Middle frontal gyrus (tissue), 1 donor: ENCODE data around the gene SMIM27.
"Not testable (repeated sequence)": the region's sequence is repeated elsewhere in the genome, so short reads cannot be mapped to it uniquely, and the experiment has no call there.

ENCODE experiments used
- DNase-seq: peaks from one replicate; pipeline ENCODE4 v3.0.0-alpha.2; 2015; ENCODE audit warnings: low spot score; ENCODE audit errors: extremely low spot score

Gene SMIM27, protein sequence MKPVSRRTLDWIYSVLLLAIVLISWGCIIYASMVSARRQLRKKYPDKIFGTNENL

DNA sequence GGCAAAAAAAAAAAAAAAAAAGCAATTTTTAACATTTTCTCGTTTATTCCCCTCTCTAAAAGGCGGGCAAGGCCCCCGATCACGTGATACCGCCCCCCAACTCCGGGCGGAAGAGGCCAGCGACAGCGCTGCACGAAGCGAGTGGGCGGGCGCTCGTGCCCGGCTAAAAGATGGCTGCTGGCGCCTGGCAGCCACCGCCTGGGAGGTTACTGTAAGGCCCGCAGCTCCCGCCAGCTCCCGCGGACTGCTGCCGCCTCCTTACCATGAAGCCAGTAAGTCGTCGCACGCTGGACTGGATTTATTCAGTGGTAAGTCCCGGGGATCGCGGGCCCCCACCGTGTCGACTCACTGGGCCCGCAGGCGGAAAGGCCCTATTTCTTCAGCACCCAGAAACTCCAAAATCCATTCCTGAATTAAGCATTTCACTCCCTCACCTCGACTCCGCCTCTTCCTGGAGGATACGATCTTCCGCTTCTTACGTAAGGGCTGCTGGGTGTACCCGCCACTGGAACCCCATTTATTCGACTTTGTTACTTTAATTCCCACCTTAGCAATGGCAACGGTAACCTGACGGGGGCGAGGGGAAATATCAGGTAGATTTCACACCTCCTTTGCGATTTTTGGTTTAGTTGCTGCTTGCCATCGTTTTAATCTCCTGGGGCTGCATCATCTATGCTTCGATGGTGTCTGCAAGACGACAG, at the start of gene SMIM27, which contains the start of gene TOPORS:
SMIM27 (plus strand) TSS at position 156 of the 701 bp plus-strand sequence; CDS start at position 264, 108 bp downstream.
TOPORS (minus strand) TSS at position 415 of the 701 bp plus-strand sequence; CDS start at position 265, 150 bp downstream.
- peak; percentile 86 for DNase-seq

DNA sequence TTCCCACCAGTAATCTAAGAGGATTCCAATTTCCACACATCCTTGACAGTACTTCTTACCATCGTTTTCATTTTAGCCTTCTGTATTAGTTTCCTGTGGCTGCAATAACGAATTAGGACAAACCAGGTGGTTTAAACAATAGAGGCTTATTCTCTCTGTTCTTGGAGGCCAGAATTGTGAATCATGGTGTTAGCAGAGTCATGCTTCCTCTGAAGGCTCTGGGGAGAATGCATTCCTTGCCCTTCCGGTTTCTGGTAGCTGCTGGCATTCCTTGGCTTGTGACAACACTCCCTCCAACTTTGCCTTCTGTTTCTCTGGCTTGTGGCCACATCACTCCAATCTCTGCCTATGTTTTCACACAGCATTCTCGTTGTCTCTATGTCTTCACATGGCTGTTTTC, 49.7 kb upstream of the SMIM27 start:
- DNase-seq = no peak

DNA sequence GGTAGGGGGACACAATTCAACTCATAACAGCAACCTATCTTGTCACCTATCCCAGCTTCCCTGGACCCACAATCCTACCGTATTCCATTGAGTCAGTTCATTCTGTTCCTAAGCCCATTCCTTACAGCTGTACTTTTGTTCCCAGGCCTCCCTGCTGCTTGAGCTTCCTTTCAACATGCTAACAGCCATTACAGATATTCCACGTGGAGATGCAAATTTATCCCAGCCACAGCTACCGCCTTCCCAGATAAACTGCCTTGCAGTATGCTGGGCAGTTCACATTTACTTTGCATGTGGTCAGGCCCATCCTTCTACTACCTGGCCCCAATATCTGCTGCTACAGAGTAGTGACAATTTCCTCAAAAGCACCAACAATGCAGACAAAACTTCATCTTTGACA, 49.1 kb upstream of the SMIM27 start:
- no peak for DNase-seq

DNA sequence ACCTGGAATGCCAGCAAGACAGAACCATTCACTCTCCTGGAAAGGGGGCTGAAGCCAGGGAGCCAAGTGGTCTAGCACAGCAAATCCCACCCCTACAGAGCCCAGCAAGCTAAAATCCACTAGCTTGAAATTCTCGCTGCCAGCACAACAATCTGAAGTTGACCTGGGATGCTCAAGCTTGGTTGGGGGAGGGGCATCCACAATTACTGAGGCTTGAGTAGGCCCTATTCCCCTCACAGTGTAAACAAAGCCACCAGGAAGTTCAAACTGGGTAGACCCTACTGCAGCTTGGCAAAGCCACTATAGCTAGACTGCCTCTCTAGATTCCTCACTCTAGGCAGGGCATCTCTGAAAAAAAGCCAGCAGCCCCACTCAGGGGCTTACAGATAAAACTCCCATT, 43.4 kb upstream of the SMIM27 start:
- no peak for DNase-seq

DNA sequence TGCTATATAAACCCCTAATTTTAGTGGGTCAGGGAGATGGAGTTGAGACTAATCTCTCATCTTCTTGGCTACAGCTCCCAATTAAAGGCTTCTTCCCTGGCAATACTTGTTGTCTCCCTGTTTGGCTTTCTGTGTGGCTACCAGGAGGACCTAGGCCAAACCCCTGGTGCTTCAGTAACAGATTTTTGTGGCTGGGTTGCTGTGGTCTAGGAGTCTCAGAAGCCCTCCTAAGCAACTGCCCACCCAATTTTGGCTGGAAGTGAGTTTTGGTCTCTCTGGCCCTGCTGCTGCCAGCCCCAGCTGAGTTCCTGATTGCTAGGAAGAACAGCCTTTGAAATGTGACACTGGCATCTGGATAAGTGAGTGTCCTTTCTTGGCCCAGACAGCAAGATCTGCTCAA, 35.9 kb upstream of the SMIM27 start:
- DNase-seq = no peak

DNA sequence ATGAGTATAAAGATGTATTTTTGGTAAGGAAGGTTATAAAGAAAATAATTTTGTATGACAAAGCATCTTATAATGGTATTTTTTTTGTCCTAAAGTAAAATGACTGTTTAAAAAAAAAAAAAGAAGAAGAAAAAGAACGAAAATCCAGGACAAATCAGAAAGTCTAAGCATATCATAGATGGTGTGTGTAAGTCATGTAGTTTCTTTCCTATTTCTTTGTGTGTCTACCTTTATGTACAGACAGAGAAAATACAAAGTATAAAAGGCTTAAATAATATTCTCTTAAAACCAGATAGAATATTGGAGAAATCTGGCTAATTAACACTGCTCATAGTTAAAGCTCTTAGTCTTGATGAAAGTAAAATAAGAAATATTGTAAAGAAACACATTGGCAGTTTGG, 33.9 kb upstream of the SMIM27 start:
- DNase-seq = no peak

DNA sequence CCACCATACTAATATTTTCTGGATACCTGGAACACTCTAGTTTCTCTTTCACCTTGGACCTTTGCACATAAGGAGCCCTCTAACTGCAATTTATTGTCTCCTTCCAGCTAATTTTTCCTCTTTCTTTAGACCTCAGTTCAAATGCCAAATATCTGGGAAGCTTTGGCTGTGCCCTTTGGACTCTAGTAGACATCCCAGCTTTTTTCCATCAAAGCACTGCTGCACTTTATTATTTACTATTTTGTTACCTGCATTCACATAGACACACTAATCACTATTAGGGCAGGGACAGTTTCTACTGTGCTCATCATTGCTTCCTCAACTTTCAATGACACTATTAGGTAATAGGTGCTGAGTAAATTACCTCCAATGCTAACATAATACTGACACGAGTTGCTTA, 28.2 kb upstream of the SMIM27 start:
- DNase-seq = no peak

DNA sequence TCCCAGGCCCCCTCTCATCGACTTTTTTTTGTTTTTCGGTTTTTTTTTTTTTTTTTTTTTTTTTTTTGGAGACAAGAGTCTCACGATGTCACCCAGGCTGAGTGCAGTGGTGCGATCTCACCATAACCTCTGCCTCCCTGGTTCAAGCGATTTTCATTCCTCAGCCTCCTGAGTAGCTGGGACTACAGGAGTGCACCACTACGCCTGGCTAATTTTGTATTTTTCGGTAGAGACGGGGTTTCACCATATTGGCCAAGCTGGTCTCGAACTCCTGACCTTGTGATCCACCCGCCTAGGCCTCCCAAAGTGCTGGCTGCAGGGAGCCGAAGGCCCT, 27.6 kb upstream of the SMIM27 start:
- not testable (repeated sequence) for DNase-seq

DNA sequence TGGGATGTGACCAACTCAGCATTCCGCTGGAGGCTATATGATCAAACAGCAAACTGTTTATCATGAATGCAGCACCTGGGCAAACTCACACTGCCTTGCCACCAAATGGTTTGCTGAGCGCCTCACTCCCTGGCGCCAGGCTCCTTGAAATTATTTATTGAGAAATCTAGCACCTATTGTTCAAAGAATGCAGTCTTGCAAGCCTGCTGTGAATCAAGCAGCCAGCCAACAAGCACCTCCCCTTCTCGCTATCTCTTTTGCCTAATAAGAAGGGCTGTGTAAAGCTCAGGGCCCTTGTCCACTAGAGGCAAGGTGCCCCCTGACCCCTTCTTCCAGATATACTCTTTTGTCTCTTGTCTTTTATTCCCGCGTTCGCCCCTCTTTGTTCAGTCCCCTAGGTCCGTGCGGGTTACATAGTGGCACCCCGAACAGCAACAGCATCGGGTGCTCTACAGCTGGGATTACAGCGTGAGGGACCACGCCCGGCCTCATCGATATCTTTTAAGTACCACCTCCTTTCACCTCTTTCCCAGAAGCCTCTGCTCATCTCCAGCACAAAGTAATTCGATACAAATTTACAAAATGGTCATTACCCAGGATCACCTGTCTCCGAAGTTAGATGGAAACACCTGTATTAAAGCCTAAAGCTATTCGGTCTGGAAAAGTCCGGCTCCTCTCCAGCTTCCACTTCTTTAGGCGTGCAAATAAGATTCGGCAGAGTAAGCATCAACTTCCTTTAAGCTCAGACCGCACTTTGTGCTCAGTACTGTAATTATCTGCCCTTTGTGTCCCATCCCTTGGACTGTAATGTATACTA, 27.0 kb upstream of the SMIM27 start:
- DNase-seq = no peak

DNA sequence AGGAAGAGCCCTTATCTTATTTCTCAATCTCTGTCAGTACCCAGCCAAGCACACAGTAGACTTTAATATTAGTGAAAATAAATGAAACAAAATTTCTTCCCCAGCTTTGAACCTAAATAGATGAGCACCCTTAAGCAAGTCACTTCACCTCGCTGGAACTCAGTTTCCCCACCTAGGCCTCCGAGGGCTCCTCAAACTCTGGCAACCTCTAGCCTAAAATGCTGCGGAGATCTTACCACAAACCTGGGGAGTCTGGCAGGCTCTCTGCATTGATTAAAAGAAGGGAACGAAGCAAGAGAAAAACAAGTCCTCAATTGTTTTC, 26.5 kb upstream of the SMIM27 start:
- DNase-seq = no peak

DNA sequence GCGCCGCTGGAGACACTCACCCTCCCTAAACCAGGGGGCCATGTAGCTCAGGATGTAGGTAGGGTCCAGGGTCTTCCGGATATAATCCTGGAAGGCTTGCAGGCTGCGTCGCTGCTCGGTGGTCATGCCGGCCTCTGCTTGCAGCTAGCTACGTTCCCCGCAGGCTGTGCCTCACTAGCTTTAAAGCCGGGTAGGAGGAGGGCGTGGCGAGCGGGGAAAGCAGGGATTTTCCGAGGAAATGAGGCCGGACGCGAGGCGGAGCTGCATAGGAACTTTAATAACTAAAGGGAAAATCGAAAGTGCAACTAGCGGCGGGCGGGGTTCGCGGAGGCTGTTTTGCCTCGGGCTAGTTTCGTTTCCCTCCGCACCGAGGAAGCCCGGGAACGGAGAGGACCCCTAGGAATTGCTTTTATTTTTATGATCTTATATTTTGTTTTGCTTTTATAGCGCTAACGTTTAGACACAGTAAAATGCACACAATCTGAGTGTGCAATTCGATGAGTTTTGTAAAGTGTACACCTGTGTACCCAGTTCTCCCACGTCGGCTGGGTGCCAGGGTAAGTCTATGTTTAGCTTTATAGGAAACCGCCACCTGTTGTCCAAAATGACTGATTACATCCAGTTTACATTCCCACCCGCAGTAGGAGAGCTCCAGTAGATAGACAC, 26.0 kb upstream of the SMIM27 start, which contains the start of gene RIGI:
RIGI (minus strand) TSS at position 156 of the 666 bp plus-strand sequence; CDS start at position 126, 30 bp downstream.
- peak; percentile 83 for DNase-seq

DNA sequence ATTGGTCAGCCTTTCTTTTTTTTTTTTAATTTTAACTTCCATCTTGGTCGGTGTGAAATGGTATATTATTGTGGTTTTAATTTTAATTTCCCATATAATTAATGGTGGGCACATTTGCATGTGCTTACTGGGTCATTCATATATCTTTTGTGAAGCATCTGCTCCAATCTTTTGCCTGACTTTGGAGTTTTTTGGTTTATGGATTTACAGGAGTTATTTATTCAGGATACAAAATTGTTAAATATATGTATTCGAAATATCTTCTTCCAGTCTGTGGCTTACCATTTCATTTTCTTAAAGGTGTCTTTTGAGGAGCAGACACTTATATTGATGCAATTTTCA, 25.4 kb upstream of the SMIM27 start:
- no peak for DNase-seq

DNA sequence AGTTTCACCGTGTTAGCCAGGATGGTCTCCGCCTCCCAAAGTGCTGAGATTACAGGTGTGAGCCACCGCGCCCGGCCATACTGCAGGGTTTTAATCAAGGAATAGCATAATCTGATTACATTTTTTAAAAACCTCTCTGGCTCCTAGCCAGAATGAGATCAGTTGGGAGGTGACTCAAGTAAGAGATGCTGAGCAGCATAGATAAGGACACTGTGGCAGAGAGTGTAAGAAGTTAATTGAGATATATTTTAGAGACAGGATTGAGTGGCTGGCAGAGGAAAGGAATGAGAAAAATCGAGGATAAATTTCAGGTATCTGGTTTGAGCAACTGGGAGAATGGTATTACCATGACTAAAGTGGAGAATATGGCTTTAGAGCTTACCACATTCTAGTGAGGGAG, 18.8 kb upstream of the SMIM27 start:
- DNase-seq = no peak

DNA sequence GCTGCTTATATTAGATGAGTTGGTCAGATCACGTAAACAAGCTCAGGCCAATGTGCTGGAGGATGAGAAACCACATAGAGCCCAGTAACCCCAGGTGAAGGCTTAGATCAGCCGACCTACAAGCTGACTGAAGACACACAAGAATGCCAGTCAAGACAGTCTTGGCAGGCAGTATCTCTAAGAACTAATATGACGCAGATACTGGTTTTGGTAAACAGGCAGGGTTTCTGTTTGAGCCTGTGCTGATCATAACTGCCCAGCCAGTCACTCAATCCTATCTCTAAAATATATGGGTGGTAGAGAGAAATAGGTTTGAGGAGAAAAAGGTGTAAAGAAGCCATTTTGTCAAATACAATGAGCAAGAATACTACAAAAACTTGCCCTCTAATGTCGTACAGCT, 18.3 kb upstream of the SMIM27 start:
- DNase-seq = no peak

DNA sequence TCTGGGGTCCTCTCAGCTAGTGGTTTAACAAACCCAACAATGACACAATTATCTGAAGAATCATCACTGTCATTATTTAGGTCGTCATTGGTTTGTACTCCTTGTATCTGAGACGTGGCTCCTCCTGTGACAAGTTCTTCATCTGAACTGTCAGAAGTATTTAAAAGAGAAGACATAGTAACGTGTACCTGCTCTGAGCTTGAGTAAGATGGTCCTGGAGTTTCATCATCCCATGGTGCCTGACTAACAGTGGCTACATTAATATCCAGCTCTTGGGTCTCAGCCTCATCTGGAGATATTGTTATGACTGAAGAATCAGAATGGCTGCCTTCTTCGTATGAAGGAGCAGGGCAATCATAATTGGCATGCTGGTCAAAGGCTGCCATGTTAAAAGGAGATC, 9.1 kb upstream of the SMIM27 start:
- DNase-seq = no peak

DNA sequence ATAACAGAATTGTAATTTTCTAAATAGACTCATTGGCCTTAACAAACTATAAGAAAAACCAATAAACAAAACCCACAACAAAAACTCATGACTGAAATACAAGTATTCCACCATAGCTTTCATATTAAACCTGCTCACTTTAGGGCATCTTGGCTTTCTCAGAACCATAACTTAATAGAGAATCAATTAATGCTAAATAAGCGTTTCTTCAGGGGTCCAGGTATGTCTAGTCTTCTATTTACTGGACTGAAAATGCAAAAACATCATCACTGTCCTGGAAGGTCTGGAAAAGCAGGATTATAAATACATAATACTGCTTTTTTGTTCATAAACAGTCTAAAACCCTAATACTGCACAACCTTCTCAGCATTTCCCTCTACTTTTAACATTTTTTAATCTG, 6.2 kb upstream of the SMIM27 start:
- DNase-seq = no peak

DNA sequence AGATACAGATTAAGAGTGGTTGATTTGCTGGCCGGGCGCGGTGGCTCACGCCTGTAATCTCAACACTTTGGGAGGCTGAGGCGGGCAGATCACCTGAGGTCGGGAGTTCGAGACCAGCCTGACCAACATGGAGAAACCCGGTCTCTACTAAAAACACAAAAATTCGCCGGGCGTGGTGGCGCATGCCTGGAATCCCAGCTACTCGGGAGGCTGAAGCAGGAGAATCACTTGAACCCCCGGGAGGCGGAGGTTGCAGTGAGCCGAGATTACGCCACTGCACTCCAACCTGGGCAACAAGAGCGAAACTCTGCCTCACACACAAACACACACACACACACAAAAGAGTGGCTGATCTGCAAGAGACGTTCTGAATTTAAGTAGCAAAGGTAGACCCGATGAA, 3.9 kb upstream of the SMIM27 start:
- DNase-seq = not testable (repeated sequence)

DNA sequence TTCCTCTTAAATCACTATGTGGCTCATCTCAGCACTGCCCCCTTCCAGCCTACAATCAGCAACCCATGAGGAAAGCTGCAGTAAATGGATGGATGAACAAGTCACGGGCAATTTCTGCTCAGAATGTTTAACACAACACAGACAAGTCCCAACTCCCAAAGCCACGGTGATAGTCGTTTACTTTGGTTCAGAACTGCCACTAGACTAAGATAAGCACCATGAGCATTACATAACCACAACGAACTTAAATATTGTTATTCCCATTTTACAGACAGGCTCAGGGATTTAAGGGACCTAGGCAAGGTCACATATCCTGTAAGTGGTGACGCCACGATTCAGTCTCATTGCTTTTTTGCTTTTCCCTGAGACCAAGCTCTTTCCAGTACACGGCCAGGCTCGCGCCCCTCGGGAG, 2.0 kb upstream of the SMIM27 start:
- DNase-seq = no peak

DNA sequence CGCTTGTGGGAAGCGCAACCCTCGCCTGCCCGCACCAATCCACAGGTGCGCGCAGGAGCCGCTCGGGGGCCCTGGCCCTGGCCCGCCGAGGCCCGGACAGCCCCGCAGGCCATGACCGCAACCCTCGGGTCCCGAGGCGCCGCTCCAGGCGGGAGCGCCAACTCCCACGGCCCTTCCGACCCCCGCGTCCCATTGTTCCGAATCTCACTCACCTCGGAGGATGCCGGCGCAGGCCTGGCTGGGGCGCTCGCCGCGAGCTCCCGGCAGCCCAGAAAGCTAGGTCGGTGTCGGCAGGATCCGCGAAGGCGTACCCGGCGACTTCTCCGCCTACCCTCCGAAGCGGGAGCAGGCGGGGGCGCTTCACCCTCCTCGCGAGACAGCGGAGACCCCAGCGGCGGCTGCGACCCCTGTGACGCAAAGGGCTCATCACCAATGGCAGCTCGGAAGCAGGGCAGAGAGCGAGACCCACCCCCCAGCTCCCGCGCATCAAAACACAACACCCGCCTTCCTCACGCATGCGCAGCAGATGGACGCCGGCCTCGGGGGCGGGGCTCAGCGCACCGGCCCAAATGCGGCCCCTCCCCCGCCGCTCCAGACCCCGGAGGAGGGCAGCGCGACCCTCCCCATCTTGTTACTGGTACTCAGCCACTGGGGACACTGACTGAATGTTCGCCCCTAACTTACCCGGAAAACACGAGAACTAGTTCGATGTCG, 1.4 kb upstream of the SMIM27 start:
- DNase-seq = peak; percentile 84

DNA sequence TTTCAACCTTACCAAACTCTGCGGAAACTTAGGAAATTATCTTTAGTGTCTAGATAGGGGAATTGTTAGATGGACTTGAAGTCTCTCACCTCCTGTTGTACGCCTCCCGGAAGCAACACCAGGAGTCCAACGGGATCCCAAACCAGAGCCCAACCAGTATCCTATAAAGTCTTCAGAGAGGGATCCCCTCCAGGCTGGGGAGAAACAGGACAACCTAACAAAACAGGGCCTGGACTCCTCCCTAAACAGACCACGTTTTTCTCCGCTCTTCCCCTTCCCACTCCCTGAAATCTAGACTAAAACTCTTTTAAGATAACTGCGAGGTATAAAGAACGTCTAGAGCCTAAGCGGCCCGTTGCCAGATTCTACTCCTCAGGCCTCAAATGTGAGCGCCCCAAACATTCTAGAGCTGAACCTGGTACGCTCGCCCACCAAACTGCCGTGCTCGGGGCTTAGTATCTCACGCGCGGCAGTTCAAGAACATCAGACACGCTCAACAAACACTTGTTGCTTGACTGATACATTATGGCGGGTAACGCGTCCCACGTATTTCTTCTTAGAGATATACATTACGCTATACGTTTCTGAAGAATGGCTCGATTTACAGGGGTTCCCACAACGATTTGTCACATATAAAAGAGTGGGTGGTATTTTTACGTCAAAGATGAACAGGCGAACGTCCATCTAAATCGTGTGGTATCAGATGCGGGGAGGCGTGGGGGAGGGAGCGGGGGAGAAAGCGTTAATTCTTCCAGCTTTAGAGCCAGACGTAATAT, 663 bp upstream of the SMIM27 start:
- DNase-seq = peak; percentile 23

DNA sequence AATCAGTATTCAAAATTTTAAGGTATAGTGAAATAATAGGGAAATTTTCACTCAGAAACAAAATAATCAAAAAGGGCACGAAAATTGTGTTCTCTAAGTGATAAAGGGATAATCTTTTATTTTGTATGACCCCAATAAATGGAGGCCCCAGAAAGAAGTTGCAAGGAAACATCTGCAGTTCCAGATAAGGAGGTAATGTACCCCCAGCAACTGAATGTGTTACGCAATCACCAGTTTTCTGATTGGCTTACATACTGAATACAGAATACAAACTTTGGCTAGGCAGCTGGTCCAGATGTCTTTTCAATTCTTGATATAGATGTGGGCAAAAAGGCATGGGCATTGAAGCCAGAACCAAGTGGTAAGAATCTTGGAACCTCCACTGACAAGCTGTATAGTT, 2.0 kb downstream of the SMIM27 start:
- no peak for DNase-seq
